ENCODE data around the gene VBP1.
A peak's percentile ranks its signal among the peaks of the same experiment; 100 is the strongest.

VBP1 gene

GRCh38 chrX:155262970-155263754, 46.9 kb downstream of the VBP1 start:
- no peak for ATAC-seq
- TF ChIP-seq ZFP30 (CRISPR knock-in tag; IDR thresholded peaks at IDR 0.05), result no peak
- no peak for TF ChIP-seq CREB5 (CRISPR knock-in tag; IDR thresholded peaks at IDR 0.05; ENCODE audit: low read depth)
- no peak for TF ChIP-seq ZNF8 (CRISPR knock-in tag; IDR thresholded peaks at IDR 0.05)
- TF ChIP-seq POU6F1 (CRISPR knock-in tag; IDR thresholded peaks at IDR 0.05; ENCODE audit: borderline replicate concordance, low read depth), result no peak
- no peak for TF ChIP-seq SNAI2 (CRISPR knock-in tag; IDR thresholded peaks at IDR 0.05)

GRCh38 chrX:155263854-155264628, 47.8 kb downstream of the VBP1 start, which contains the start of gene RAB39B:
RAB39B (minus strand) TSS chrX:155264491; CDS start chrX:155264288, 203 bp downstream.
- ATAC-seq, result peak; percentile 98
- no peak for TF ChIP-seq ZNF565 (CRISPR knock-in tag; conservative IDR thresholded peaks at IDR 0.05; ENCODE audit: low read depth)
- no peak for TF ChIP-seq BACH2 (CRISPR knock-in tag; IDR thresholded peaks at IDR 0.05; ENCODE audit: borderline replicate concordance)
- no peak for TF ChIP-seq ARNTL (CRISPR knock-in tag; IDR thresholded peaks at IDR 0.05; ENCODE audit: borderline replicate concordance, low read depth)
- TF ChIP-seq TCF4 (CRISPR knock-in tag; IDR thresholded peaks at IDR 0.05; ENCODE audit: borderline replicate concordance), result no peak
- no peak for TF ChIP-seq POU6F1 (CRISPR knock-in tag; IDR thresholded peaks at IDR 0.05; ENCODE audit: borderline replicate concordance, low read depth)
- TF ChIP-seq ZC3H10 (CRISPR knock-in tag; IDR thresholded peaks at IDR 0.05), result no peak
- TF ChIP-seq ESRRG (CRISPR knock-in tag; IDR thresholded peaks at IDR 0.05), result no peak
- TF ChIP-seq CSDC2 (CRISPR knock-in tag; IDR thresholded peaks at IDR 0.05), result no peak
- TF ChIP-seq RARB (CRISPR knock-in tag; IDR thresholded peaks at IDR 0.05), result no peak
- no peak for TF ChIP-seq ISL1 (CRISPR knock-in tag; IDR thresholded peaks at IDR 0.05)
- TF ChIP-seq TSHZ2 (CRISPR knock-in tag; IDR thresholded peaks at IDR 0.05), result no peak
- TF ChIP-seq SNAI2 (CRISPR knock-in tag; IDR thresholded peaks at IDR 0.05), result no peak
- TF ChIP-seq ZNF70 (CRISPR knock-in tag; IDR thresholded peaks at IDR 0.05), result no peak
- no peak for TF ChIP-seq TOX (CRISPR knock-in tag; IDR thresholded peaks at IDR 0.05; ENCODE audit: borderline replicate concordance)
- no peak for TF ChIP-seq GLIS3 (CRISPR knock-in tag; IDR thresholded peaks at IDR 0.05)
- TF ChIP-seq CREB5 (CRISPR knock-in tag; IDR thresholded peaks at IDR 0.05; ENCODE audit: low read depth), result no peak
- TF ChIP-seq OSR1 (CRISPR knock-in tag; IDR thresholded peaks at IDR 0.05), result no peak

GRCh38 chrX:155266439-155266838, 50.2 kb downstream of the VBP1 start:
- ATAC-seq, result no peak
- TF ChIP-seq ZNF565 (CRISPR knock-in tag; conservative IDR thresholded peaks at IDR 0.05; ENCODE audit: low read depth) (no peak), CSDC2 (CRISPR knock-in tag; IDR thresholded peaks at IDR 0.05) (no peak), OSR1 (CRISPR knock-in tag; IDR thresholded peaks at IDR 0.05) (no peak), ARNTL (CRISPR knock-in tag; IDR thresholded peaks at IDR 0.05; ENCODE audit: borderline replicate concordance, low read depth) (no peak), TCF4 (CRISPR knock-in tag; IDR thresholded peaks at IDR 0.05; ENCODE audit: borderline replicate concordance) (no peak), ZC3H10 (CRISPR knock-in tag; IDR thresholded peaks at IDR 0.05) (no peak), TOX (CRISPR knock-in tag; IDR thresholded peaks at IDR 0.05; ENCODE audit: borderline replicate concordance) (no peak), ZNF70 (CRISPR knock-in tag; IDR thresholded peaks at IDR 0.05) (no peak), POU6F1 (CRISPR knock-in tag; IDR thresholded peaks at IDR 0.05; ENCODE audit: borderline replicate concordance, low read depth) (no peak), RARB (CRISPR knock-in tag; IDR thresholded peaks at IDR 0.05) (no peak), PATZ1 (CRISPR knock-in tag; IDR thresholded peaks at IDR 0.05; ENCODE audit: borderline replicate concordance) (no peak), CREB5 (CRISPR knock-in tag; IDR thresholded peaks at IDR 0.05; ENCODE audit: low read depth) (no peak)

Data from SK-N-SH treated with all-trans-retinoic acid at 6 μM for 48 hours (cell line).